ENCODE measurements around the gene C1orf216.
"Not testable (repeated sequence)": the region's sequence is repeated elsewhere in the genome, so short reads cannot be mapped to it uniquely, and the experiment has no call there.

C1orf216 gene

GRCh38 chr1:35718492-35719336, at the start of gene C1orf216:
TSS of gene C1orf216 (minus strand) at chr1:35718884. CDS start at chr1:35716321, 2,563 bp downstream.
- no peak for FAIRE-seq

GRCh38 chr1:35764283-35764682, 45.6 kb upstream of the C1orf216 start:
- FAIRE-seq, result no peak

GRCh38 chr1:35763201-35763600, 44.5 kb upstream of the C1orf216 start:
- FAIRE-seq, result no peak

- no peak for FAIRE-seq
Measured at GRCh38 chr1:35762141-35762540, 43.5 kb upstream of the C1orf216 start.

GRCh38 chr1:35756064-35756463, 37.4 kb upstream of the C1orf216 start:
- FAIRE-seq, result no peak

GRCh38 chr1:35753626-35754260, 35.1 kb upstream of the C1orf216 start:
- no peak for FAIRE-seq

- FAIRE-seq, result no peak
Measured at GRCh38 chr1:35748326-35748725, 29.6 kb upstream of the C1orf216 start.

- FAIRE-seq, result no peak
Measured at GRCh38 chr1:35745124-35745730, 26.5 kb upstream of the C1orf216 start.

- FAIRE-seq, result no peak
Measured at GRCh38 chr1:35737120-35737519, 18.4 kb upstream of the C1orf216 start.

- FAIRE-seq, result no peak
Measured at GRCh38 chr1:35727434-35728040, 8.9 kb upstream of the C1orf216 start.

- FAIRE-seq, result no peak
Measured at GRCh38 chr1:35726450-35727433, 8.1 kb upstream of the C1orf216 start.

- no peak for FAIRE-seq
Measured at GRCh38 chr1:35725596-35725995, 6.9 kb upstream of the C1orf216 start.

- no peak for FAIRE-seq
Measured at GRCh38 chr1:35717911-35718476, 690 bp downstream of the C1orf216 start.

- FAIRE-seq, result no peak
Measured at GRCh38 chr1:35715568-35716002, 3.1 kb downstream of the C1orf216 start.

GRCh38 chr1:35714921-35715567, 3.6 kb downstream of the C1orf216 start:
- no peak for FAIRE-seq

GRCh38 chr1:35711098-35711497, 7.6 kb downstream of the C1orf216 start:
- FAIRE-seq, result not testable (repeated sequence)

- FAIRE-seq, result no peak
Measured at GRCh38 chr1:35708952-35709351, 9.7 kb downstream of the C1orf216 start.

- no peak for FAIRE-seq
Measured at GRCh38 chr1:35708441-35708921, 10.2 kb downstream of the C1orf216 start.

- no peak for FAIRE-seq
Measured at GRCh38 chr1:35707601-35708440, 10.9 kb downstream of the C1orf216 start.

Data from endometrium (tissue), 2 donors.